ENCODE data around the gene MBD3.

- TF ChIP-seq CTCF (IDR thresholded peaks at IDR 0.05; ENCODE audit: low read depth, low read length) (no peak), MYC (IDR thresholded peaks at IDR 0.05; ENCODE audit: low read depth, low read length) (no peak)
Measured at GRCh38 chr19:1561236-1561842, 31.3 kb downstream of the MBD3 start.

Measured in NB4 (cell line).